Measurements from ENCODE around the gene AMBP. TPM values are rescaled to one million over a fixed set of nuclear protein-coding genes. Genes with fewer than 3 reads are reported as not detected.

The AMBP gene
- total RNA-seq, 1 experiment from 2014 or later, result not detected

DNA sequence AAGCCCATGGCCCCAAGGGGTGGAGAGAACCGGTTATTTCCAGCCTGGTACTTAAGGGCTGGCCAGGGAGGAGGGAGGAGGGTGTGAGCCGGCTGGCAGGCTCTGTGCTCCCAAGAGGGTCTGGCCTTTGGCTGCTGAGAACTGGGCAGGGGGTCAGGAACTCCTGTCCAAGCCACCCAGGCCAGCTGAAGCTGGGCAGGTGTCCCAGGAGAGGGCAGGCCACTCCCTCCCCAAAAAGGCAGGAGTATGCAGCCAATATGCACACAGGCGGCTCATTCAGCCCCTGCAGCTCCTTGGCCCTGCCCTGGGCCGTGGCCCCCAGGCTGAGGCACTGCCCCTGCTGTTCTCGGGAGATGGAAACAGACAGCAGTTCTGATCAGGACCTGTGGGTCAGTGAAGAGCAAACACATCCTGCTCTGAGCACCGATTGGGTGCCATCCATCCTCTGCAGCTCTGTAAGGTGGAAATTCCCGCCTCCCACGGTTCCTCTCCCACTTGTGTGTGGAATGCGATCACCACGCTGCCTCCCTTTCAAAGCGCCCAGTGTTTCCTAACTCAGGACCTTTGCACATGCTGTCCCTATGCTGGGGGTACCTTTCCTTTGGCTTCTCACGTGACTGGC lies 38.1 kb upstream of the AMBP start:
- Histone ChIP-seq H3K79me2 (ENCODE audit: low read depth) (no peaks in the 10 kb centered on the region), H3K9me3 (ENCODE audit: insufficient read depth, low read depth) (no peaks in the 10 kb centered on the region), H3K27me3 (ENCODE audit: insufficient read depth, low read depth) (peaks cover 92% of the 10 kb centered on the region), H3F3A (ENCODE audit: insufficient read depth, low read depth) (no peaks in the 10 kb centered on the region), H3K4me1 (replicated peaks; ENCODE audit: insufficient read depth) (no peaks in the 10 kb centered on the region), H4K20me1 (ENCODE audit: insufficient read depth) (no peaks in the 10 kb centered on the region), H3K36me3 (ENCODE audit: low read depth) (no peaks in the 10 kb centered on the region), H3K9me2 (ENCODE audit: insufficient read depth) (no peaks in the 10 kb centered on the region), H3K4me3 (no peak overlapping the region), H3K27ac (no peak overlapping the region), H3K4me2 (no peak overlapping the region), H2AFZ (no peak overlapping the region)
- DNase-seq, result no peak
- ChIA-PET POLR2A (ENCODE audit: unreplicated experiment) (interaction anchor here (0.6 kb wide), 1 partner anchor 250 kb away, joined by 3 read pairs; no protein-coding TSS in a partner anchor), CTCF (no interaction called here)
- TF ChIP-seq, protein P1, sequence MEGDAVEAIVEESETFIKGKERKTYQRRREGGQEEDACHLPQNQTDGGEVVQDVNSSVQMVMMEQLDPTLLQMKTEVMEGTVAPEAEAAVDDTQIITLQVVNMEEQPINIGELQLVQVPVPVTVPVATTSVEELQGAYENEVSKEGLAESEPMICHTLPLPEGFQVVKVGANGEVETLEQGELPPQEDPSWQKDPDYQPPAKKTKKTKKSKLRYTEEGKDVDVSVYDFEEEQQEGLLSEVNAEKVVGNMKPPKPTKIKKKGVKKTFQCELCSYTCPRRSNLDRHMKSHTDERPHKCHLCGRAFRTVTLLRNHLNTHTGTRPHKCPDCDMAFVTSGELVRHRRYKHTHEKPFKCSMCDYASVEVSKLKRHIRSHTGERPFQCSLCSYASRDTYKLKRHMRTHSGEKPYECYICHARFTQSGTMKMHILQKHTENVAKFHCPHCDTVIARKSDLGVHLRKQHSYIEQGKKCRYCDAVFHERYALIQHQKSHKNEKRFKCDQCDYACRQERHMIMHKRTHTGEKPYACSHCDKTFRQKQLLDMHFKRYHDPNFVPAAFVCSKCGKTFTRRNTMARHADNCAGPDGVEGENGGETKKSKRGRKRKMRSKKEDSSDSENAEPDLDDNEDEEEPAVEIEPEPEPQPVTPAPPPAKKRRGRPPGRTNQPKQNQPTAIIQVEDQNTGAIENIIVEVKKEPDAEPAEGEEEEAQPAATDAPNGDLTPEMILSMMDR (conservative IDR thresholded peaks at IDR 0.05), result no peak
- TF ChIP-seq EZH2 (IDR thresholded peaks at IDR 0.05; ENCODE audit: low read depth), result no peak
- no TSS peak for BruUV-seq (replicated peaks)
- intact Hi-C loops (cut with micrococcal nuclease; ENCODE audit: unreplicated experiment), result no loop called here

DNA sequence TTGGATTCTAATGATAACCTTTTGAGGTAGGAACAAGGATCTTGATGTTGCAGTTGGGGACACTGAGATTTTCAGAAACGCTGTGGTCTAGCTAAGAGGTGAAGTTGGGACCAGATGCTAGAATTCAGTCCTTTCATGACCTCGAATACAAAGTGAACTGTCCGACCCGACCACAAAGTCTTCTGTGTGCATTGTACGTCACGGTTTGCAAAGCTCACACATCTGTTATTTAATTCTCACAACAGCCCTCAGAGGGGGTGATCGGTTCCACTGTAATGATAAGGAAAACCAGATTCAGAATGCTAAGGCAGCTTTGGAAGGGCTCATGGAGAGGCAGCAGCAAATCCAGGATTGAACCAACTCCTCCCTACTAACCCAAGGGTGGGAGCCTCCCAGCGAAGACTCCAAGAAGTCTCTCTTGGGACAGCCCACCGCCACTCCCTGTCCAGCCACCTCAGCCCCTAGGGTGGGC lies 37.6 kb upstream of the AMBP start:
- H3K9me2 ChIP-seq (ENCODE audit: insufficient read depth), result no peaks in the 10 kb centered on the region
- TF ChIP-seq, protein P1 (conservative IDR thresholded peaks at IDR 0.05), result no peak
- no peak for TF ChIP-seq EZH2 (IDR thresholded peaks at IDR 0.05; ENCODE audit: low read depth)
- no peaks in the 10 kb centered on the region for H4K20me1 ChIP-seq (ENCODE audit: insufficient read depth)
- no peaks in the 10 kb centered on the region for H3K4me1 ChIP-seq (replicated peaks; ENCODE audit: insufficient read depth)
- no peaks in the 10 kb centered on the region for H3K79me2 ChIP-seq (ENCODE audit: low read depth)
- no peaks in the 10 kb centered on the region for H3K9me3 ChIP-seq (ENCODE audit: insufficient read depth, low read depth)
- H3K4me3 ChIP-seq, result no peak overlapping the region
- no TSS peak for BruUV-seq (replicated peaks)
- H3K4me2 ChIP-seq, result no peak overlapping the region
- no peaks in the 10 kb centered on the region for H3F3A ChIP-seq (ENCODE audit: insufficient read depth, low read depth)
- H3K27me3 ChIP-seq (ENCODE audit: insufficient read depth, low read depth), result peaks cover 87% of the 10 kb centered on the region
- no peak overlapping the region for H3K27ac ChIP-seq
- no peak for DNase-seq
- H2AFZ ChIP-seq, result no peak overlapping the region
- ChIA-PET CTCF (no interaction called here), POLR2A (ENCODE audit: unreplicated experiment) (interaction anchor here (0.6 kb wide), 1 partner anchor 250 kb away, joined by 3 read pairs; no protein-coding TSS in a partner anchor)
- no peaks in the 10 kb centered on the region for H3K36me3 ChIP-seq (ENCODE audit: low read depth)
- intact Hi-C loops (cut with micrococcal nuclease; ENCODE audit: unreplicated experiment), result no loop called here

DNA sequence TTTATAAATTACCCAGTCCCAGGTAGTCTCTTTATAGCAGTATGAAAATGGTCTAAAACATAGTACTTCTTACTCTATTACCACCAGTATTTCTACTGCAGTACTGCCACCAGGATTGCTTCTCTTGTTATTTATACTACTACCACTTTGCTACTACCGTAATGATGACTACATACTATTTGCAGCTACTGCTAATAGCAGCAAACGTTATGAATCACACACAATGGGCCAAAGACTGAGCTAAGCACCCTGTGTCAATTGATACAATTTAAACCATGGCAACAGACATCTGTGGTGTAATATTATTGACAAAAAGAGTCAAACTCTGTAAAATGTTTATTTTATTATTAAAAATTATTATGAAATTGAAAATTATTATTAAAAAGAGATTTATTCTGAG lies 36.3 kb upstream of the AMBP start:
- H3K4me1 ChIP-seq (replicated peaks; ENCODE audit: insufficient read depth), result no peaks in the 10 kb centered on the region
- no peaks in the 10 kb centered on the region for H3K36me3 ChIP-seq (ENCODE audit: low read depth)
- BruUV-seq (replicated peaks), result no TSS peak
- H3K27me3 ChIP-seq (ENCODE audit: insufficient read depth, low read depth), result peaks cover 81% of the 10 kb centered on the region
- no peaks in the 10 kb centered on the region for H4K20me1 ChIP-seq (ENCODE audit: insufficient read depth)
- no peak overlapping the region for H3K4me2 ChIP-seq
- ChIA-PET POLR2A (ENCODE audit: unreplicated experiment) (no interaction called here), CTCF (no interaction called here)
- H3K27ac ChIP-seq, result no peak overlapping the region
- no peak overlapping the region for H3K4me3 ChIP-seq
- TF ChIP-seq, protein P1 (conservative IDR thresholded peaks at IDR 0.05), result no peak
- no peak for TF ChIP-seq EZH2 (IDR thresholded peaks at IDR 0.05; ENCODE audit: low read depth)
- H3F3A ChIP-seq (ENCODE audit: insufficient read depth, low read depth), result no peaks in the 10 kb centered on the region
- H3K9me2 ChIP-seq (ENCODE audit: insufficient read depth), result no peaks in the 10 kb centered on the region
- no peak for DNase-seq
- intact Hi-C loops (cut with micrococcal nuclease; ENCODE audit: unreplicated experiment), result no loop called here
- no peaks in the 10 kb centered on the region for H3K9me3 ChIP-seq (ENCODE audit: insufficient read depth, low read depth)
- no peak overlapping the region for H2AFZ ChIP-seq
- no peaks in the 10 kb centered on the region for H3K79me2 ChIP-seq (ENCODE audit: low read depth)

All from PC-9 (cell line).